Ovary (tissue), 3 donors: ENCODE measurements around the gene P4HB.

Source experiments
- EP300 ChIP-seq: sonication (generic); formaldehyde crosslinking; IDR thresholded peaks from one replicate; pipeline ENCODE4 v1.6.1; 2017; ENCODE audit warnings: antibody characterized with exemption
- POLR2A ChIP-seq: fragments of 450-650 bp; IDR thresholded peaks from one replicate; pipeline ENCODE4 v1.6.1; 2017; ENCODE audit warnings: antibody characterized with exemption, mild to moderate bottlenecking, moderate library complexity
- TF ChIP-seq, protein P1 (sequence below), 3 donors: fragments of 450-650 bp in 2 of 3; fragments of 200-600 bp in 1 of 3; IDR thresholded peaks; one replicate each; pipeline versions ENCODE4 v1.5.1 to v1.8.0; 2016 to 2022; ENCODE audit warnings: antibody characterized with exemption in 3 of 3, mild to moderate bottlenecking in 1 of 3
- donor health status: DM: no; HTN: no; CAD: no.

DNA sequence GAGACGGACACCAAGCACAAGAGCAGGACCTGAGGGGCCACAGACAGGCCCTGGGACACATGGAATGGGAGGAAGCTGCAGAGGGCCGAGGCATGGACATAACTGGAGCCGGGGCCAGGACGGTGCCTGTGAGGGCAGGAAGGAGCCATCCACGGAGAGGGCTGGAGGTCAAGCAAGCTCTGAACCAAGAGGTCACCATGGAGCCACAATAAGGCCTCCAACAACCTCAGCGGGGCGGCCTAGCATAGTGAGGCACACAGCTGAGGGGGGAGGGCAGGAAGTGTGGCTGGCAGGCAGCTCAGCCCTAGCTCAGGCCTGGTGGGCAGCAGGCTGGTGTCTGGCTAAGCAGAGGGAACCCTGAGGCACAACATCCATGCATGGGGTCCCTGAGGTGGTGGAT is 31.7 kb downstream of the P4HB start:
- TF ChIP-seq, protein P1, sequence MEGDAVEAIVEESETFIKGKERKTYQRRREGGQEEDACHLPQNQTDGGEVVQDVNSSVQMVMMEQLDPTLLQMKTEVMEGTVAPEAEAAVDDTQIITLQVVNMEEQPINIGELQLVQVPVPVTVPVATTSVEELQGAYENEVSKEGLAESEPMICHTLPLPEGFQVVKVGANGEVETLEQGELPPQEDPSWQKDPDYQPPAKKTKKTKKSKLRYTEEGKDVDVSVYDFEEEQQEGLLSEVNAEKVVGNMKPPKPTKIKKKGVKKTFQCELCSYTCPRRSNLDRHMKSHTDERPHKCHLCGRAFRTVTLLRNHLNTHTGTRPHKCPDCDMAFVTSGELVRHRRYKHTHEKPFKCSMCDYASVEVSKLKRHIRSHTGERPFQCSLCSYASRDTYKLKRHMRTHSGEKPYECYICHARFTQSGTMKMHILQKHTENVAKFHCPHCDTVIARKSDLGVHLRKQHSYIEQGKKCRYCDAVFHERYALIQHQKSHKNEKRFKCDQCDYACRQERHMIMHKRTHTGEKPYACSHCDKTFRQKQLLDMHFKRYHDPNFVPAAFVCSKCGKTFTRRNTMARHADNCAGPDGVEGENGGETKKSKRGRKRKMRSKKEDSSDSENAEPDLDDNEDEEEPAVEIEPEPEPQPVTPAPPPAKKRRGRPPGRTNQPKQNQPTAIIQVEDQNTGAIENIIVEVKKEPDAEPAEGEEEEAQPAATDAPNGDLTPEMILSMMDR (IDR thresholded peaks at IDR 0.05): no peak
- TF ChIP-seq POLR2A: no peak
- no peak for TF ChIP-seq EP300
